Effector CD8-positive, alpha-beta T cell (primary cell): ENCODE measurements around the gene KLHL34.

ENCODE experiments used
- DNase-seq: peaks from one replicate; lab custom pipeline; 2025; lab: John Stamatoyannopoulos, UW
- total RNA-seq, 4 experiments: gene quantifications; one replicate each; lab custom pipeline; 2026; lab: John Stamatoyannopoulos, UW

The KLHL34 gene
- 0 to 1.9 (median 0.48) reads per million in 4 experiments for total RNA-seq

DNA sequence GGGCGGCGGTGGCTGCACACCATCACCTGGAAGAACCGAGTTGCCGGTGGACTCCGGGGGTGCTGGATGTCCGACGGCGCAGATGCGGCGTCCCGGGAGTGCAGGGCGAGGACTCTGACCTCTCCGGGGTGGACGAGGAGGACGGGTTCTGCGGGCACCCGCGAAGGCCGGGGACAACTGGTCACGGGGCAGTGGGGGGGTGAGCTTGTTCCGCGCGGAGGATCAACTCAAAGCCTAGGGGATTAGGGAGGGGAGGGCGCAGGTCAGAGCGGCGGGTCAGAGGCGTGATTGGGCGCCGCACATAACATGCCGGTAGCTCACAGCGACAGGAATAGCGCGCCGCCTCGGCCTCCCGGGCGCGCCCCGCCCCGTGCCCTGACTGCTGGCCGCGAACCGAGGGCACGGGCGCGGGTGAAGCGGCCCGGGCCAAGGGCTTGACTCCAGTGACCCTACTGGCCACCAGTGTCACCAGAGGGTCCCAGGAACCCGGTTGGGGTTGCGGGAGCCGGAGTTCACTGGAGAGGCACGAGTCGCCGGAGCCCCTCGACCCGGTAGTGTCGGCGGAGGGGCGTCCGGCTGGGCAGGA lies at the start of gene KLHL34:
Gene KLHL34, minus strand, starts transcription at position 179 of the 586 bp plus-strand sequence. CDS start 542 bp downstream, outside the sequence.
- DNase-seq = no peak

- no peak for DNase-seq
These were observed 47.1 kb upstream of the KLHL34 start for GRCh38 chrX:21705225-21705624.

DNA sequence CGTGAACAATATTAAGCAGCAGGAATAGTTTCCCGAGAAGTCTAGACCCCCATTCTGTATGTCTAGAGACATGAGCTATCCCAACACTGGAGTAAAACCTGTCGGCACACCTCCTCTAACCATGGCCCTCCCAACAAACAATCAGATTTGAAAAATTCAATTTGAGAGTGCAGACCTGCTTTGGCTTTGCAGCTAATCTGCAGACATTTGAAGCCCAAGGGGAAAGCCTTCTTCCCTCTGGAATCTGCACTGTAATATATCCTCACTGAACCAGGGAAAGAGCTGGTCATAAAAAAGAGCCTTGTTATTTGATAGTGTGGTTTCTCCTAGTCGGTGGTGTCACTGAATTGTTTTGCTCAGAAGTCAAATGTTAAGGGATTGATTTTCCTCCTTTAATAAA lies 44.6 kb upstream of the KLHL34 start:
- no peak for DNase-seq

DNA sequence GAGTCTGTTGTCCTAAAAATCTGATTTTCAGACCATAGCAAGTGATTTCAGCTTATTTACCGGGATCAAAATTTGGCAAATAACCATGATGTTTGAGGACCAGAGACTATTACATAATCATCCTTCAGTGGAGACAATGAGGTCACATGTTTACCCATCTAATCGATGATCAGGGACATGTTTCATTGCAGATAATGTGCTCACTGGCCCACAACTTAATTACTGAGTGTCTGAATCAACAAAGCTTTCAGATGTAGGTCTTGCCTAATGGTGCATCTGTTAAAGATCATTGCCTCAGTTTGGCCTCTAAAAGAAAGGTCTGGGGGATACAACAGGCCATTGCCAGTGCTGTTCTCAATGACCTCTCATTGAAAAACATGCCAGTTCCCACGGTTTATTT lies 42.8 kb upstream of the KLHL34 start:
- no peak for DNase-seq

GRCh38 chrX:21700275-21700674 lies 42.1 kb upstream of the KLHL34 start:
- no peak for DNase-seq

GRCh38 chrX:21699136-21699535 lies 41.0 kb upstream of the KLHL34 start:
- no peak for DNase-seq

DNA sequence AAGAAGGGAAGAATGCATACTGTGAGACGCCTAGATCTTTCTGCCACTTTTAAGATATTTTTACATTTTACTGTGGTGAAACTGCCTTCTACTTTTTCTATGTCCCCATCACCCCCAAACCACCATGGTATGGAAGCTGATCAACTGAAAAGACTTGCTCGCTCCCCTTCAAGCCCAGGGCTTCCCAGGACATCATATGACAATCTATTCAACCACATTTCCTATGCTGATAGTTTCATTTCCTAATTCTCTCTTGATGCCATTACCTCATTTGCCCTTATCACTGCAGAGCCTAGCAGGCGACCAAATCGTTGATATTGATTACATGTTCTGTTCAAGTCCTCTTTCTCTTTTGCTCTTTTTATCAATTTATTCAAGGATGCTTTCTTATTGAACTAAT lies 40.1 kb upstream of the KLHL34 start:
- DNase-seq = no peak

DNA sequence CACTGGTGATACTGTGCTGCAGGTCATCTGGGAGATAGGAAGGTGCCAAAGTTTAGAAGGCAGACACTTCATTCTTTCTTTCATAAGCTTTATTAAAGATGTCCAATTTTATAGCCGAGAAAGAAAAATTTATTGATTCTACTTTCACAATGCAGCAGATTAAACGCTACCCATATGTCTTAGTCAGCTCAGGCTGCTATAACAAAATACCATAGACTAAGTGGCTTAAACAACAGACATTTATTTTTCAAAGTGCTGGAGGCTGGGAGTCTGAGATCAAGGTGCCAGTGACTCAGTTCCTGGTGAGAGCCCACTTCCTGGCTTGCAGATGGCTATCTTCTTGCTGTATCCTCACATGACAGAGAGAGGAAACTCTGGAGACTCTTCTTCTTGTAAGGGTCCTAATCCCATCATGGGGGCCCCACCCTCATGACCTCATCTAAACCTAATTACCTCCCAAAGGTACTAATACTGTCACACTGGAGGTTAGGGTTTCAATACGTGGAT lies 33.4 kb upstream of the KLHL34 start:
- no peak for DNase-seq

DNA sequence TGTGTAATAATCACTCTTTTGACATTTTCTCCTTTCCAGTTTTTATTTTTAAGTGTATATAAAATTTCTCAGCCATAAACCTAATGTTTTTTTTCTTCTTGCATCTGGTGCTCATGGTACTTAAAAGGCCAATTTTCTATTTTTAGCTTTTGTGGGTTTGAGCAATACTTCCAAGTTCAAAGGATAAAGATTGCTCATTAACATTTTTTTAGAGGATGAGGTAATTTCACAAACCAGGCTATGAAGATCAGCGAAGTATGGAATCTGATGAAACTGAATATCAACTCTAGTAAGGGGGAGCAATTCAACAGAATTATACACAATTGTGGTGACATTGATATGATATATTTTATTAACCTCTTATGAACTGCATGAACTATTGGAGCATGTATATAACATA lies 25.8 kb upstream of the KLHL34 start:
- no peak for DNase-seq

DNA sequence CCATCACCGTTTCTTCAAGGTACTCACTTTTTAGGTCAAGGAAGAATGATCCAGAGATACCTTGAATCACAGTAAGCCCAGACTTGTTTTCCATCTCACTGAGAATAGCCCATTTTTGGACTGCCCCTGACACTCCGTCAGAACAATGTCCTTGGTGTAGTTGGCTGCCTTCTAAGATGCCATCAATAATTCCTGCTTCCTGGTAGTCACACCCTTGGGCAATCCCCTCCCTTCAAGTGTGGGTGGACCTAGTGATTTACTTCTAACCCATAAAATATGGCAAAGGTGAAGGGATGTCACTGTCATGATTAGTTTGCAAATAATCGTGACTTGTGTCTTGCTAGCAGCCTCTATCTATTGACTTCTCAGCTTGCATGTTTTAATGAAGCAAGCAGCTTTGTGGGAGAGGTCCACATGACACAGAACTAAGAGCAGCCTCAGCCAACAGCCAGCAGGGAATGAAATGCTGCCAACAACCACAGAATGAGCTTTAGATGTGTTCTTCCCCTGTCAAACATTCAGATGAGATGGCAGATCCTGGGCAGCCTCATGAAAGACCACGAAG lies 20.0 kb upstream of the KLHL34 start:
- no peak for DNase-seq

- DNase-seq = no peak
These were observed 17.8 kb upstream of the KLHL34 start for GRCh38 chrX:21675931-21676330.

DNA sequence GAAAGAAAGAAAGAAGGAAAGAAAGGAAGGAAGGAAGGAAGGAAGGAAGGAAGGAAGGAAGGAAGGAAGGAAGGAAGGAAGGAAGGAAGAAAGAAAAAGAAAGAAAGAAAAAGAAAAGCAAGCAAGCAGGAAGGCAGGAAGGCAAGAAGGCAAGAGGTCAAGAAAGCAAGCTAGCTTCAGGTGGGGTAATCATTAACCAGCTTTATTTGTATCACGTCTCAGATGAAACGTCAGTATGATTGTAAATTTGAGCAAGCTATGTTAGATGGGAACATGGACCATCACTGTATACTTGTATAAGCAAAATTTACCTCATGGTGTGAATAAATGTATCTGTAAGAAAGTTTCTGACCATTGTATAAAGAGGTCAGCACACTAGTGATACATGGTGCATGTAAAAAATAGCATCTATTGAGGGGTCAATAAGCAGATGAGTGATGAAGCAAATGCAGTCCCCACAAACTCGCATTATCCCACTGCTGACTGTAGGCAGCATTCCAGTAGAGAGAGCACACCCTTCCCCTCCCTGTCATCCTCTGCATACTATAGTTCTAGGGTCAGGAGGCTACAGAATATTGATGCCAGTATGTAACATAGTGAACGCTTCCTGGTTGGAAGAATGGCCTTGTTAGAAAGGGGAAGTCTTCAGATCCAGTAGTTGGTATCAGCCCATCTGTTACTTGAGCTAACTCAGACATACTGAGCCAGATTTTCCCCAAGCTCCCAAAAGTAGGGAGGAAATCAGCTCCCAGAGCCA lies 16.5 kb upstream of the KLHL34 start:
- no peak for DNase-seq

- no peak for DNase-seq
These were observed 8.5 kb upstream of the KLHL34 start for GRCh38 chrX:21666679-21667078.

DNA sequence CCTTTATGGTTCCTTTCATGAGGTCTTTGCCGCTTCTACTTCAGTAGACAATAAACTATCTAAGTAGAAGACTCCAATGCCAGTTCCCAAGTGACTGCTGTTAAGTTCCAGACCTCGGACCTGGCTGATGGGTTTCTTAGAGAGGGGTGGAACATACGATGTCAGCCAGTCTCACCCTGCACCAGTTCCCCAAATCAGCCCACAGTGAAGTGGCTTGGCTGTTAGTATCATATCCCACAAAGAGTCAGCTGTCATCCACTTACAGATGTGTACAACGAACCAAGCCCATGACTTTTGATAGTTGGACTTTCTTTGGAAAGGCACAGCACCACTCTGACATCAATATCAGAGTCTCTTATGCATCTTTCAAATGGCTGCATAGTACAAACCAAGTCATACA lies 8.1 kb upstream of the KLHL34 start:
- DNase-seq = no peak

- no peak for DNase-seq
These were observed 4.6 kb upstream of the KLHL34 start for GRCh38 chrX:21662761-21663160.

DNA sequence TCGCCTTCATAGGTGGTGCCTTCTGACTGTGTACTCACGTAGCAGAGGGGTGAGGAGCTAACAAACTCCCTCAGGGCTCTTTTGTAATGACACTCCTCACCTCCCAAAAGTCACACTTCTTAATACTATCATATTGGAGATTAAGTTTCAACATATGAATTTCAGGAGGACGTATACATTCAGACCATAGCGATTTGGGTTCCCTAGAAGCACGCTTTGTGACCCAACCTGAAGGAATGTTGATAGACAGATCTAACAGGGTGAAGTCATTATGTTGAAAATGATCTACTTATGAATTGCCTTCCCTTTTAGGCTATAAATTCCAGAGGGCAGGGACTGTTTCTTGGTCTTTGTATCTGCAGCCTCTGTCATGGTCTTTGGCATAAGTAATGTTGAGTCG lies 3.2 kb upstream of the KLHL34 start:
- DNase-seq = no peak

- no peak for DNase-seq
These were observed 2.0 kb upstream of the KLHL34 start for GRCh38 chrX:21660156-21660555.

DNA sequence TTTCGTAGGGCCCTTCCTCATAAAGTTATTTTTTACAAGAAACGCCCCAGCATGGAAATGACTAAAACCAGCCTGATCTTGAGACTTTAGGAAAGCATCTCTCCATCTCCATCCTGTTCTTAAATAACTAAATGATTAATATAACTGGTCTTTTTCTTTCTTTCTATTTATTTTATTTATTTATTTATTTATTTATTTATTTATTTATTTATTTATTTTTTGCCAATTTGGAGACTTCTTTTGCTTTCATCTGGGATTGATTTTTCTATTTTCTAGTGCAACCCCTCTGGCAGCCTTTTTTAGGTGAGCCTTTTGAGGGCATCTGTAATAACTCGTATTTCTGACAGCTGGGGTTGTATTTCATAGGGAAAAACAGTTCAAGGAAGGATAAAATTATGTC lies 1.2 kb upstream of the KLHL34 start:
- no peak for DNase-seq

DNA sequence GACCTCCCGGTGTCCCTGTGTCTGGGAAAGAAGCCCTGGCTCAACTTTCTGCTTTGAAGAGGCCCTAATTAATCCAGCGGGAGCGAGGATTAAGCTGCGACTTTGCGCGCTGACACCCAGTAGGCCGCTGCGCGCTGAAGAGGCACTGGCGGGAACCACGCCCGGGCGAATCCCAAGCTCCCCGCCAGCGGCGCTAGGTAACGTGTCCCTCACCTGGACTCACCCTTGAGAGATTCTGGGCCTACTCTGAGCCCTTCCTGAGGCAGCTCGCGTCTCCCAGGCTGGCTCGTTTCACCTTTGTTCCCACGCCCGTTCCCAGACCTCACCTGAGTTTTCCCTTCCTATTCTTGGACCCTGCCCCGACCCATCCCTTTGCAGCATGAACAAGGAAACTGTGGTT lies 616 bp upstream of the KLHL34 start:
- no peak for DNase-seq

DNA sequence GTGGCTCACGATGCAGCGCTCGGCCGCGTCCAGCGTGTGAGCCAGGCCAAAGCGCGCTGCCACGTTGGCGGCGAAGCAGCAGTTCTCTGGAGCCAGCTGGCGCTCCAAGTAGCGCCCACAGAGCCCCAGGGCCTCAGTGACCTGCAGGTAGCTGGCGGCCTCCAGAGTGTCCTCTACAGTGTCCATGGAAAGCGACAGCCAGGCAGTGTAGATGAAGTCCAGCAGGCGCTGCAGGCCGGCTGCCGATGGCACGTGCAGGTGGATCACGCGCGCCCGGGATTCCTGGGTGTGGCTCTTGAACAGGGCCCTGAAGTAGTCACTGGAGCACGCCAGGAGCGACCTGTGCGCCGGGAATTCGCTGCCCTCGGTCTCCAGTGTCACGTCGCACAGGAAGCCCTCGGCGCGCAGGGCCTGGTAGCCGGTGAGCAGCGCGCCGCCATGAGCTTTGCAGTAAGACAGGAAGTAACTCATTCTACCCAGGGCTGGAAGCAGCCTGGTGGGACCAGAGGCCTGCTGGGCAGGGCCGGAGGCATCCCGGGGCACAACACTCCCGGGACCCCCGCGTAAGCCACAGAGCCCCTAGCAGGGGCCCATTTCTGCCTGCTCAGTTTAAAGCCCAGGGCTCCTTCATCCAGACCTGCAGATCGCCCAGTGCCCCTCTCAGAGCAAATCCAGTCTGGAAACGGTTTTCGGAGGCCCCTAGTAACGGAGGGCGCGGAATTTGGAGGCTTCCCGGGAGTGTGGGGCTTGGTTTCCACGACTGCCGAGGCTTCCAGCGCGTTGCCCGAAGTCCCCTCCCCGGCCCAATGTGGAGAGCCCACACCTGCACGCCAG lies 595 bp downstream of the KLHL34 start:
- DNase-seq = no peak

- DNase-seq = no peak
These were observed 1.4 kb downstream of the KLHL34 start for GRCh38 chrX:21656587-21657317.
